HepG2 (cell line): Measurements from ENCODE around the gene GJC2. TPM values are rescaled to one million over a fixed set of nuclear protein-coding genes. Genes with fewer than 3 reads are reported as not detected.
A peak's percentile ranks its signal among the peaks of the same experiment; 100 is the strongest.

Experiments used
- ATAC-seq: fragments of 200-7000 bp; cut with Tn5 transposase; 3 replicates; pipeline ENCODE4 v1.9.1; 2020; ENCODE audit warnings: mild to moderate bottlenecking, moderate library complexity
- BruUV-seq: library from RNA; stranded (reverse); fragments of 400-500 nt; replicated peaks from 2 replicates; lab custom pipeline; 2021; lab: Mats Ljungman, UMichigan
- CTCF ChIA-PET: fragments of 300-600 bp; formaldehyde crosslinking; extraction: SDS; loops from one replicate; lab custom pipeline; 2021; ENCODE audit warnings: low total read pairs, inconsistent platforms, low intra/inter-chr PET ratio; lab: Yijun Ruan, JAX
- POLR2A ChIA-PET: fragments of 350-600 bp; sonication (Branson Sonifier 250); formaldehyde crosslinking; loops from one replicate; lab custom pipeline; 2020; ENCODE audit warnings: antibody characterized with exemption, inconsistent platforms; lab: Yijun Ruan, JAX
- DNase-seq: peaks from one replicate; pipeline ENCODE4 v3.0.0-alpha.2; 2015; ENCODE audit warnings: low spot score
- FAIRE-seq: peaks from 3 replicates; lab custom pipeline; 2011; peaks lifted over from hg19 to GRCh38; lab: Jason Lieb, UNC
- H2AFZ ChIP-seq: one replicate; pipeline ENCODE4 v1.6.1; 2011; ENCODE audit warnings: low read length, inconsistent platforms
- H3K27ac ChIP-seq: fragments of 300-600 bp; 3 replicates; pipeline ENCODE4 v1.8.0; 2011; ENCODE audit warnings: mixed run types, mild to moderate bottlenecking, mixed read lengths, low read length, inconsistent platforms; ENCODE audit not compliant: insufficient read depth; ENCODE audit errors: extremely low read length
- H3K27me3 ChIP-seq, 2 experiments: fragments of 200-600 bp in 1 of 2; 2 replicates in 1 of 2; 3 replicates in 1 of 2; pipeline versions ENCODE4 v1.6.0 to v1.8.0; 2011; ENCODE audit warnings: low read length in 2 of 2, mild to moderate bottlenecking in 2 of 2, moderate library complexity in 2 of 2, inconsistent platforms in 1 of 2; ENCODE audit not compliant: insufficient read depth in 2 of 2, control insufficient read depth in 1 of 2
- H3K36me3 ChIP-seq, 2 experiments: fragments of 200-600 bp in 1 of 2; replicated peaks in 1 of 2; 2 replicates in 1 of 2; 3 replicates in 1 of 2; pipeline versions ENCODE4 v1.5.1 to v1.8.0; 2011; ENCODE audit warnings: low read length in 2 of 2, inconsistent platforms in 1 of 2; ENCODE audit not compliant: insufficient read depth in 2 of 2, control insufficient read depth in 1 of 2
- H3K4me1 ChIP-seq: 2 replicates; pipeline ENCODE4 v1.5.1; 2012; ENCODE audit warnings: low read length, inconsistent platforms; ENCODE audit not compliant: insufficient read depth
- H3K4me2 ChIP-seq: 2 replicates; pipeline ENCODE4 v1.6.0; 2011; ENCODE audit warnings: low read depth, low read length, inconsistent platforms
- H3K4me3 ChIP-seq, 3 experiments: fragments of 200-600 bp in 1 of 3; sonication (generic), shearing (Covaris generic) in 1 of 3; replicated peaks in 1 of 3; 2 replicates each; pipeline ENCODE4 v1.5.1; 2011 to 2016; ENCODE audit warnings: low read length in 3 of 3, inconsistent platforms in 2 of 3, low read depth in 2 of 3, mild to moderate bottlenecking in 2 of 3, control low read depth in 1 of 3, mixed read lengths in 1 of 3; ENCODE audit not compliant: insufficient read depth in 1 of 3
- H3K79me2 ChIP-seq: one replicate; pipeline ENCODE4 v1.6.1; 2011; ENCODE audit warnings: low read length, inconsistent platforms; ENCODE audit not compliant: insufficient read depth
- H3K9ac ChIP-seq: 2 replicates; pipeline ENCODE4 v1.6.0; 2011; ENCODE audit warnings: mild to moderate bottlenecking, low read depth, low read length, inconsistent platforms; ENCODE audit not compliant: insufficient read depth
- H3K9me3 ChIP-seq: 2 replicates; pipeline ENCODE4 v1.5.1; 2012; ENCODE audit warnings: mild to moderate bottlenecking, low read length
- H4K20me1 ChIP-seq: 2 replicates; pipeline ENCODE4 v1.6.0; 2011; ENCODE audit warnings: inconsistent platforms, mild to moderate bottlenecking, low read length, moderate library complexity; ENCODE audit not compliant: insufficient read depth
- BORCS8-MEF2B ChIP-seq: sonication (generic); formaldehyde crosslinking; IDR thresholded peaks from 2 replicates; pipeline ENCODE4 v1.8.0; 2022; ENCODE audit warnings: mild to moderate bottlenecking, missing genetic modification reagents
- HIC2 ChIP-seq: sonication (generic); formaldehyde crosslinking; IDR thresholded peaks from 2 replicates; pipeline ENCODE4 v1.9.0; 2022; ENCODE audit warnings: low read depth, missing genetic modification reagents
- HNRNPL ChIP-seq: fragments of 200-400 bp; formaldehyde crosslinking; IDR thresholded peaks from 2 replicates; pipeline ENCODE4 v1.6.1; 2017; ENCODE audit warnings: mild to moderate bottlenecking, low read depth, low read length
- KIAA2018 ChIP-seq: sonication (generic); formaldehyde crosslinking; IDR thresholded peaks from 2 replicates; pipeline ENCODE4 v1.5.0; 2020; ENCODE audit warnings: mild to moderate bottlenecking, missing genetic modification reagents, borderline replicate concordance
- KLF11 ChIP-seq: IDR thresholded peaks from 2 replicates; pipeline ENCODE4 v1.6.1; 2016; ENCODE audit warnings: missing compliant biosample characterization
- MYC ChIP-seq: sonication (generic); formaldehyde crosslinking; IDR thresholded peaks from 2 replicates; pipeline ENCODE4 v1.9.0; 2021; ENCODE audit warnings: missing genetic modification reagents, borderline replicate concordance
- PITX1 ChIP-seq: sonication (generic); formaldehyde crosslinking; IDR thresholded peaks from 2 replicates; pipeline ENCODE4 v1.5.1; 2020; ENCODE audit warnings: mild to moderate bottlenecking, missing genetic modification reagents
- TBX3 ChIP-seq: fragments of 450-650 bp; IDR thresholded peaks from 2 replicates; pipeline ENCODE4 v1.6.1; 2017; ENCODE audit warnings: antibody characterized with exemption, mild to moderate bottlenecking, inconsistent platforms, borderline replicate concordance
- ZFP36L1 ChIP-seq: sonication (generic); formaldehyde crosslinking; IDR thresholded peaks from 2 replicates; pipeline ENCODE4 v1.8.0; 2022; ENCODE audit warnings: mild to moderate bottlenecking, missing genetic modification reagents, moderate library complexity
- ZNF740 ChIP-seq: sonication (generic); formaldehyde crosslinking; IDR thresholded peaks from 2 replicates; pipeline ENCODE4 v1.4.0; 2020; ENCODE audit warnings: missing genetic modification reagents
- ZNF883 ChIP-seq: sonication (generic); formaldehyde crosslinking; IDR thresholded peaks from 2 replicates; pipeline ENCODE4 v1.5.1; 2020; ENCODE audit warnings: mild to moderate bottlenecking, missing genetic modification reagents; ENCODE audit errors: not compliant biosample characterization
- ZSCAN20 ChIP-seq: sonication (generic); formaldehyde crosslinking; IDR thresholded peaks from 2 replicates; pipeline ENCODE4 v1.4.0; 2020; ENCODE audit warnings: missing genetic modification reagents, mild to moderate bottlenecking, borderline replicate concordance
- WGBS: methylation state at CpG from one replicate; pipeline ENCODE4 v1.1.6; 2017; ENCODE audit warnings: low lambda C conversion rate; 5-methylcytosine and 5-hydroxymethylcytosine counted together
- in situ Hi-C: cut with HindIII; loops from 2 replicates; pipeline ENCODE4 v1.10.0; 2017; ENCODE audit warnings: low pct_unique_long_range_greater_than_20kb; ENCODE audit not compliant: extremely low pct_ligation_motif_present
- intact Hi-C: fragments of 100-400 bp; cut with micrococcal nuclease; formaldehyde crosslinking; loops from one replicate; pipeline ENCODE4 v1.10.0; 2022; ENCODE audit not compliant: unreplicated experiment
- polyA plus RNA-seq, 8 experiments: library from polyadenylated mRNA; depleted of rRNA in 3 of 8; stranded (reverse) in 7 of 8; unstranded in 1 of 8; fragments of >200 nt; fragmentation: Illumina TruSeq in 4 of 8; extraction: Trizol in 4 of 8; gene quantifications; 2 replicates each; pipeline versions ENCODE4 v1.2.1 to v1.2.3, GENCODE V29; 2011 to 2016; ENCODE audit warnings: low read depth in 4 of 8, missing spikeins in 1 of 8, mixed read lengths in 1 of 8; ENCODE audit not compliant: insufficient read depth in 1 of 8
- total RNA-seq, 5 experiments: library from RNA; depleted of rRNA; stranded (reverse); fragments of >200 nt; fragmentation: Illumina TruSeq; extraction: Trizol; gene quantifications; 2 replicates each; pipeline ENCODE4 v1.2.3, GENCODE V29; 2016; ENCODE audit warnings: low read depth in 1 of 5

The GJC2 gene
- total and polyA plus RNA-seq, 2 of the 13 experiments (the other 11 are each of a cell fraction or from before 2014, with no cell fraction given): 1.6 to 3.8 TPM

GRCh38 chr1:228151180-228151925, 1.6 kb downstream of the GJC2 start:
- FAIRE-seq: no peak
- no peaks in the 10 kb centered on the region for H4K20me1 ChIP-seq
- H2AFZ ChIP-seq: no peak overlapping the region
- no TSS peak for BruUV-seq
- H3K4me3 ChIP-seq: peak overlapping the region; percentile 54 to 78 (median 63); a peak in 5 of 6 replicates
- no peak for DNase-seq
- ATAC-seq: peak; percentile 2; the same call in 2 of the 3 replicates
- intact Hi-C loops: no loop called here
- peaks cover 34% of the 10 kb centered on the region for H3K4me1 ChIP-seq
- WGBS: 52% methylated on average over 6 of the region's 12 CpGs
- no peaks in the 10 kb centered on the region for H3K27me3 ChIP-seq
- H3K4me2 ChIP-seq: peak overlapping the region; percentile 96
- ChIA-PET CTCF (no interaction called here), POLR2A (interaction anchor here (1.0 to 7.9 kb wide), 5 partner anchors 9 to 41 kb away, joined by 3 to 72 read pairs (median 11); partner anchors contain the start of genes GUK1 and IBA57)
- peak overlapping the region; percentile 77 for H3K9ac ChIP-seq
- peak overlapping the region; percentile 73 for H3K27ac ChIP-seq
- in situ Hi-C loops: no loop called here
- H3K79me2 ChIP-seq: peaks cover 8% of the 10 kb centered on the region
- H3K36me3 ChIP-seq: peaks cover 0 to 6% of the 10 kb centered on the region in 2 experiments; a peak in 1 of 5 replicates
- no peaks in the 10 kb centered on the region for H3K9me3 ChIP-seq
- TF ChIP-seq HNRNPL: 0 out of 2 replicates have a peak, but pooled peaks have one; percentile 58
- no peak for TF ChIP-seq PITX1 (CRISPR knock-in tag)
- TF ChIP-seq ZNF883 (CRISPR knock-in tag): peak; percentile 17
- no peak for TF ChIP-seq KIAA2018
- no peak for TF ChIP-seq ZSCAN20 (CRISPR knock-in tag)
- TF ChIP-seq BORCS8-MEF2B: no peak
- no peak for TF ChIP-seq TBX3
- TF ChIP-seq ZNF740 (CRISPR knock-in tag): peak; percentile 52; the same call in 1 of the 2 replicates
- TF ChIP-seq ZFP36L1 (CRISPR knock-in tag): no peak
- TF ChIP-seq MYC (CRISPR knock-in tag): 0 out of 2 replicates have a peak, but pooled peaks have one; percentile 25
- no peak for TF ChIP-seq KLF11 (CRISPR knock-in tag)
- TF ChIP-seq HIC2 (CRISPR knock-in tag): peak; percentile 28; the same call in 1 of the 2 replicates
